Activated B cell treated with CpG ODN at 0.5 μM for 24 hours (primary cell): ENCODE results near the gene HAVCR2. TPM values are rescaled to one million over a fixed set of nuclear protein-coding genes. Genes with fewer than 3 reads are reported as not detected.
"Not testable (repeated sequence)": the region's sequence is repeated elsewhere in the genome, so short reads cannot be mapped to it uniquely, and the experiment has no call there.

Experiments used
- ATAC-seq: fragments of 200-7000 bp; cut with Tn5 transposase; one replicate; pipeline ENCODE4 v1.10.0; 2021; ENCODE audit warnings: low read depth, mild to moderate bottlenecking, moderate library complexity
- CTCF ChIA-PET: fragments of 350-600 bp; sonication (Branson Sonifier 250); formaldehyde crosslinking; loops from one replicate; lab custom pipeline; 2021; ENCODE audit warnings: antibody characterized with exemption; lab: Charles Lee
- POLR2A ChIA-PET: fragments of 350-600 bp; sonication (Branson Sonifier 250); formaldehyde crosslinking; loops from one replicate; lab custom pipeline; 2021; ENCODE audit warnings: antibody characterized with exemption; lab: Charles Lee
- DNase-seq: peaks from one replicate; pipeline ENCODE4 v3.0.0; 2022
- H3K27ac Mint-ChIP-seq: one replicate; pipeline ENCODE4 v1.8.0; 2020; ENCODE audit warnings: mixed read lengths
- H3K27me3 Mint-ChIP-seq: one replicate; pipeline ENCODE4 v1.8.0; 2021; ENCODE audit warnings: mixed read lengths
- H3K36me3 Mint-ChIP-seq: one replicate; pipeline ENCODE4 v1.8.0; 2021; ENCODE audit warnings: low read depth, mixed read lengths
- H3K4me1 Mint-ChIP-seq: one replicate; pipeline ENCODE4 v1.8.0; 2021; ENCODE audit warnings: mixed read lengths
- H3K4me3 Mint-ChIP-seq: one replicate; pipeline ENCODE4 v1.8.0; 2020; ENCODE audit warnings: mild to moderate bottlenecking, mixed read lengths
- H3K9me3 Mint-ChIP-seq: one replicate; pipeline ENCODE4 v1.8.0; 2020; ENCODE audit warnings: mixed read lengths
- intact Hi-C: fragments of 100-400 bp; cut with micrococcal nuclease; formaldehyde crosslinking; loops from one replicate; pipeline ENCODE4 v1.15.1; 2024
- total RNA-seq: library from RNA; stranded (reverse); gene quantifications from 2 replicates; pipeline ENCODE4 v1.2.3, GENCODE V29; 2022
- TF ChIP-seq, protein P1 (sequence below): fragments of 200-600 bp; IDR thresholded peaks from one replicate; pipeline ENCODE4 v1.8.0; 2022; ENCODE audit warnings: antibody characterized with exemption, mild to moderate bottlenecking

Gene HAVCR2
- total RNA-seq, 1 donor from 2014 or later: 0.84 TPM

DNA sequence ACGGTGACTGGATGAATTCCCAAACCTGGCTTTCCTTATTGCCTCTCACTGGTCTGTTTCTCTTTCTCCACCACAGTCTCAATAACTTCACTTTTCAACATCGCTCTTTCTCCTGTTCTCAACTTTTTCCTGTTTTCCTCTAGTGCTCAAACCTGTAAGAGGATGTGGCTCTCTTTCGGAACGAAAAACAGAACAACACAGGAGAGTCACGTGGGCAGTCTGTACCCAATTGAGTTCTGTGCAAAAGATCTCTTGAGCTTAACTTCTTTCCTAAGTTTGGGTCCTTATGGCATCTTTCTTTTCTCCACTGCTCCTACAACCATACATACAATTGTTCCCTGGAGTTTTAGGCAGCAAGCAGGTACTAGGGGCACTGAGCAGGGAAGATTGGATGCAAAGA is 58.8 kb downstream of the HAVCR2 start:
- ChIA-PET CTCF (no interaction called here), POLR2A (no interaction called here)
- intact Hi-C loops: no loop called here
- ATAC-seq (no peak), DNase-seq (no peak)
- no peak overlapping the region for H3K27ac Mint-ChIP-seq
- H3K36me3 Mint-ChIP-seq: no peaks in the 10 kb centered on the region
- no peaks in the 10 kb centered on the region for H3K9me3 Mint-ChIP-seq
- peaks cover 6% of the 10 kb centered on the region for H3K4me1 Mint-ChIP-seq
- no peak overlapping the region for H3K4me3 Mint-ChIP-seq
- peaks cover 6% of the 10 kb centered on the region for H3K27me3 Mint-ChIP-seq
- TF ChIP-seq, protein P1, sequence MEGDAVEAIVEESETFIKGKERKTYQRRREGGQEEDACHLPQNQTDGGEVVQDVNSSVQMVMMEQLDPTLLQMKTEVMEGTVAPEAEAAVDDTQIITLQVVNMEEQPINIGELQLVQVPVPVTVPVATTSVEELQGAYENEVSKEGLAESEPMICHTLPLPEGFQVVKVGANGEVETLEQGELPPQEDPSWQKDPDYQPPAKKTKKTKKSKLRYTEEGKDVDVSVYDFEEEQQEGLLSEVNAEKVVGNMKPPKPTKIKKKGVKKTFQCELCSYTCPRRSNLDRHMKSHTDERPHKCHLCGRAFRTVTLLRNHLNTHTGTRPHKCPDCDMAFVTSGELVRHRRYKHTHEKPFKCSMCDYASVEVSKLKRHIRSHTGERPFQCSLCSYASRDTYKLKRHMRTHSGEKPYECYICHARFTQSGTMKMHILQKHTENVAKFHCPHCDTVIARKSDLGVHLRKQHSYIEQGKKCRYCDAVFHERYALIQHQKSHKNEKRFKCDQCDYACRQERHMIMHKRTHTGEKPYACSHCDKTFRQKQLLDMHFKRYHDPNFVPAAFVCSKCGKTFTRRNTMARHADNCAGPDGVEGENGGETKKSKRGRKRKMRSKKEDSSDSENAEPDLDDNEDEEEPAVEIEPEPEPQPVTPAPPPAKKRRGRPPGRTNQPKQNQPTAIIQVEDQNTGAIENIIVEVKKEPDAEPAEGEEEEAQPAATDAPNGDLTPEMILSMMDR: no peak

DNA sequence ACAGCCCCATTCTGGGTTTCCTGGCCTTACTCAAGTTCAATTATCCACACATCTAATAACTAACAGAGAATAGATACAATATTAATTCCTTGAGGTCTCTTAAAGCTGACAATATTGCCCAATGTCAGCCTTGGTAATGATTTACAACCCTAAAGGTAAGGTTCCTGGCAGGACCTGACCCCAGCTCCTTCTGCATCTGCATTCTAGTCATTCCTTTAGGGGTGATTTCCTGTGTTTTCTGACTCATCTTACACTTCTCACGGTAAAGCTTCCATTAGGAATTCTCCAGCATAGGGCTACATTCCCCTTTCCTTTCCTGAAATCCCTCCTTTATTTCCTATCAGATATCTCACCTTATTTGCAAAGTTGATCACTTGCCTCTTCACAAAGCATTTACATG is 59.2 kb downstream of the HAVCR2 start:
- no peak for ATAC-seq
- intact Hi-C loops: no loop called here
- Mint-ChIP-seq H3K4me3 (no peak overlapping the region), H3K27ac (no peak overlapping the region), H3K4me1 (peaks cover 6% of the 10 kb centered on the region), H3K9me3 (no peaks in the 10 kb centered on the region), H3K36me3 (no peaks in the 10 kb centered on the region), H3K27me3 (peaks cover 6% of the 10 kb centered on the region)
- POLR2A ChIA-PET: no interaction called here
- TF ChIP-seq, protein P1: no peak
- CTCF ChIA-PET: interaction anchor here (0.5 kb wide), 1 partner anchor 31 kb away, joined by 3 read pairs; no protein-coding TSS in a partner anchor
- DNase-seq: no peak

DNA sequence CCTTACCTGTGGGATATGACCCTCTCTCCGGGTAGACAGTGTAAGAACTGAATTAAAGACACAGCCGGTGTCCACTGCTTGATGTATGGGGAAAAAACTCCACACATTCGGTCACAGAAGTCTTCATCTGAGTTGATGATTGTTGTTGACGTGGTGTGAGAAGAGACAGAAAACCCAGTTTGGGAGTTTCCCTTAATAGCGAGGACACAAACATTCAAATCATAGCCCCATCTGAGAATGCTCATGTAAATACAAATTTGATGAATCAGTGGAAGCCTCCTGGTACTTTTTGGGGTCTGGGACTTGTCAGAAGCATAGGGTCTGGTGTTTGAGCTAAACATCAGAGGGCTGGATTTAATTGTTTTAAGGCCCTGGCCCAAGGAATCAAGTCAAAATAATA is 60.9 kb downstream of the HAVCR2 start:
- Mint-ChIP-seq H3K9me3 (no peaks in the 10 kb centered on the region), H3K4me3 (no peak overlapping the region), H3K27me3 (peaks cover 6% of the 10 kb centered on the region), H3K27ac (no peak overlapping the region), H3K4me1 (peaks cover 6% of the 10 kb centered on the region), H3K36me3 (no peaks in the 10 kb centered on the region)
- no peak for ATAC-seq
- no peak for DNase-seq
- TF ChIP-seq, protein P1: no peak
- ChIA-PET POLR2A (no interaction called here), CTCF (no interaction called here)
- intact Hi-C loops: no loop called here

DNA sequence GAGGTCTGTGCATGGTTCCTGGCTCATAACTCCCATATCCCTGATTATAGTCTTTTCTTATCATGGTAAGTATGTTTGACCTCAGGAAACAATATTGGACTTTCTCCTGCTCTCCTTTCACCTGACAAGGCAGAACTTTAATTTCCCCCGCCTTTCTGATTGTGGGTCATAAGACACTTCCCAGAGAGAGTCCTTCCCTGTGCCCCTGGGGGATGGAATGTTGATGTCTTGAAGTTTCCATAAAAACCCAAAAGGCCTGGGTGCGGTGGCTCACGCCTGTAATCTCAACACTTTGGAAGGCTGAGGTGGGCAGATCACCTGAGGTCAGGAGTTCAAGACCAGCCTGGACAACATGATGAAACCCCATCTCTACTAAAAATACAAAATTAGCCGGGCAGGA is 61.8 kb downstream of the HAVCR2 start:
- POLR2A ChIA-PET: not testable (repeated sequence)

DNA sequence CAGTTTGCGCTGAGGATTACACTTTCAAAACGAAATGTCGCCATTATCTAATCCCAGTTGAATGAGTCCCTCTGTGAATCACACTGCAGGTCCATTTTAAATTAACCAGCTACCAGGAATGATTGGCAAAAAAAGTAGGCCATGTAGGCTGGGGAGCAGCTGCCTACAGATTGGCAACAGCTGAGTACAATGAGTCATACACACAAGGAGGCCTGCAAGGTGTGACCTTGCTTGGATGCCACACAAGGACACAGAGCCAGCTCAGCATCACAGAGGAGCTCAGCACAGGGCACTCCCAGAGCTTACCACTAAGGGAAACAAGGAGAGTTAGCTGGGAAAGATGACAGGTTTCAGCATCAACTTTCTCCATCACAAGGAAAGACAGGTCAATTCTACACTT is 62.8 kb downstream of the HAVCR2 start:
- ATAC-seq: no peak
- POLR2A ChIA-PET: no interaction called here
- TF ChIP-seq, protein P1: no peak

More for the DNA sequence above, 61.8 kb downstream of the HAVCR2 start:
- intact Hi-C loops, ATAC-seq, H3K27me3 Mint-ChIP-seq, DNase-seq, CTCF ChIA-PET, H3K36me3 Mint-ChIP-seq, H3K27ac Mint-ChIP-seq, H3K4me1 Mint-ChIP-seq, H3K9me3 Mint-ChIP-seq, H3K4me3 Mint-ChIP-seq: not testable (repeated sequence)

DNA sequence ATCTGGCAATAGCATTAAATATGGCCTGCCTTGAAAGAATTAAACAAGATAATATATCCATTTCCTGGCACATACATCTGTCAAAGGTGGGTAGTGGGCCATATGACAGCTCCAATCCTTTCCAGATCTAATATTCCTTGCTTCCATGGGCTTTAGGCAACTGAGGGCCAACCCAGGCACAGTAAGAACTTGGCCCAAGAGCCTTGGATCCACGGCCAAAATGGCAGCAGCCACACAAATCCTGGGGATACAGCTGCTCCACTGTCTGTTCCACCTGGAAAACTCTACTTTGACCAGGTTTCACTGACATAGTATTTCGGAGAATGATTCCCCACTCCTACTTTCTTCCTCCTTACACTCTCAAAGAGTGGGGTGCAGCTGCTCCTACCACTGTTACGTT is 63.2 kb downstream of the HAVCR2 start:
- no peak for DNase-seq

More for the DNA sequence above, 62.8 kb downstream of the HAVCR2 start:
- H3K27ac Mint-ChIP-seq: no peak overlapping the region
- H3K4me3 Mint-ChIP-seq: no peak overlapping the region
- no peaks in the 10 kb centered on the region for H3K9me3 Mint-ChIP-seq
- no peaks in the 10 kb centered on the region for H3K36me3 Mint-ChIP-seq
- no peak for DNase-seq
- CTCF ChIA-PET: no interaction called here
- H3K4me1 Mint-ChIP-seq: peaks cover 6% of the 10 kb centered on the region
- intact Hi-C loops: no loop called here
- H3K27me3 Mint-ChIP-seq: peaks cover 6% of the 10 kb centered on the region

More for the DNA sequence above, 63.2 kb downstream of the HAVCR2 start:
- TF ChIP-seq, protein P1: no peak
- no peak overlapping the region for H3K27ac Mint-ChIP-seq
- CTCF ChIA-PET: no interaction called here
- H3K4me1 Mint-ChIP-seq: peaks cover 6% of the 10 kb centered on the region
- peaks cover 6% of the 10 kb centered on the region for H3K27me3 Mint-ChIP-seq
- no peaks in the 10 kb centered on the region for H3K36me3 Mint-ChIP-seq
- H3K4me3 Mint-ChIP-seq: no peak overlapping the region
- H3K9me3 Mint-ChIP-seq: no peaks in the 10 kb centered on the region
- ATAC-seq: no peak
- intact Hi-C loops: no loop called here
- POLR2A ChIA-PET: no interaction called here
